Retinal pigment epithelial cell (primary cell): Measurements from ENCODE around the gene ADCY2.

ENCODE experiments used
- DNase-seq: peaks from one replicate; pipeline ENCODE4 v3.0.0-alpha.2; 2010; ENCODE audit warnings: low read depth
- H3K4me3 ChIP-seq: 2 replicates; pipeline ENCODE4 v1.5.1; 2011; ENCODE audit warnings: mild to moderate bottlenecking, low read length, control low read depth, moderate library complexity
- TF ChIP-seq, protein P1 (sequence below): conservative IDR thresholded peaks from 2 replicates; pipeline ENCODE4 v1.5.1; 2011; ENCODE audit warnings: low read depth, low read length, control low read depth, inconsistent platforms

The ADCY2 gene

DNA sequence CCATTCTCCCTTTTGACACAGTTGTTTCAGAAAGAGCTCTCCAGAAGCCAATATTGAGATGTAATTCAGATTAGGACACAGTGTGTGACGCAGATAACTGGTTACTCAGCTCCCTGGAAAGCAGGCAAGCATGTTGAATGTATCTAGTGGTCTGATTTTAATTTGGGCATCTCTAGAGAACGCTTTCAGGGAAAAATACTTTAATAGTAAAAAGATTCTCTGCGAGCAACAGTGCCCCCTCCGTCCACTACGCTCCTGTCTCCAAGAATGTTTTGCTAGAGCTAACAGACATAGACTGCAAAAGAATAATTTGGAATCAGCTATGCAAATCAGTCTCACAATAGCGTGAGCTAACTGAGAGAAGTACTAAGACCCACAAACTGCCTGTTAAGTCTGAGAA is 431.7 kb downstream of the ADCY2 start:
- no peak for DNase-seq
- H3K4me3 ChIP-seq: no peak overlapping the region
- TF ChIP-seq, protein P1, sequence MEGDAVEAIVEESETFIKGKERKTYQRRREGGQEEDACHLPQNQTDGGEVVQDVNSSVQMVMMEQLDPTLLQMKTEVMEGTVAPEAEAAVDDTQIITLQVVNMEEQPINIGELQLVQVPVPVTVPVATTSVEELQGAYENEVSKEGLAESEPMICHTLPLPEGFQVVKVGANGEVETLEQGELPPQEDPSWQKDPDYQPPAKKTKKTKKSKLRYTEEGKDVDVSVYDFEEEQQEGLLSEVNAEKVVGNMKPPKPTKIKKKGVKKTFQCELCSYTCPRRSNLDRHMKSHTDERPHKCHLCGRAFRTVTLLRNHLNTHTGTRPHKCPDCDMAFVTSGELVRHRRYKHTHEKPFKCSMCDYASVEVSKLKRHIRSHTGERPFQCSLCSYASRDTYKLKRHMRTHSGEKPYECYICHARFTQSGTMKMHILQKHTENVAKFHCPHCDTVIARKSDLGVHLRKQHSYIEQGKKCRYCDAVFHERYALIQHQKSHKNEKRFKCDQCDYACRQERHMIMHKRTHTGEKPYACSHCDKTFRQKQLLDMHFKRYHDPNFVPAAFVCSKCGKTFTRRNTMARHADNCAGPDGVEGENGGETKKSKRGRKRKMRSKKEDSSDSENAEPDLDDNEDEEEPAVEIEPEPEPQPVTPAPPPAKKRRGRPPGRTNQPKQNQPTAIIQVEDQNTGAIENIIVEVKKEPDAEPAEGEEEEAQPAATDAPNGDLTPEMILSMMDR: no peak

DNA sequence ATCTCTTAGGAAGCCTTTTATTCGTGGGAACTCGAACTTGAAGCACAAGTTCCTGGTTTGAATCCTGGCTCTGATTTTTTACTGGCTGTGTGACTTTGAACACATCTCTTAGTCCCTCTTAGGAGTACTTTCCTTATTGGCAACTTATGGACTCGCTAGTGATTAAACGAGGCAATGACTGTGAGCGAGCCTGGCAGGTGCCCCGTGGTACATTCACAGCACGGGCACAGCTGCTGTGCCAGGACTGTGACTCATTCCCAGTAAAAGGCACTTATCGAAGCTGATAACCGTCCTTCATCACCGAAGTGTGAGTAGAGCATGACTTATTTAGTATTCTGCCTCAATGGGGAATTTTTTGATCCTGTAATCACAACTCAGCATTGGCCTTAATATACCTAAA is 432.3 kb downstream of the ADCY2 start:
- TF ChIP-seq, protein P1: no peak
- no peak for DNase-seq
- H3K4me3 ChIP-seq: no peak overlapping the region

DNA sequence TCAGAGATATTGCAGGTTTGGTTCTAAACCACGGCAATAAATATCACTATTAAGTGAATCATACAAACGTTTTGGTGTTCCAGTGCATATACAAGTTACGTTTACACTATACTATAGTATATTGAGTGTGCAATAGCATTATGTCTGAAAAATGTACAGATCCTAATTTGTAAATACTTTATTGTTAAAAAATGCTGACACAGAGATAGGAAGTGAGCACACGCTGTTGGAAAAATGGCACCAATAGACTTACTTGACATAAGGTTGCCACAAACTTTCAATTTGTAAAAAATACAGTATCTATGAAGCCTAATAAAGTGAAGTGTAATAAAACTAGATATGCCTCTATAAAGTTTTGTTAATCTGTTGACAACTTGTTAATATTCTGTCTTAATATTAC is 439.0 kb downstream of the ADCY2 start:
- DNase-seq: no peak
- TF ChIP-seq, protein P1: no peak
- no peak overlapping the region for H3K4me3 ChIP-seq

DNA sequence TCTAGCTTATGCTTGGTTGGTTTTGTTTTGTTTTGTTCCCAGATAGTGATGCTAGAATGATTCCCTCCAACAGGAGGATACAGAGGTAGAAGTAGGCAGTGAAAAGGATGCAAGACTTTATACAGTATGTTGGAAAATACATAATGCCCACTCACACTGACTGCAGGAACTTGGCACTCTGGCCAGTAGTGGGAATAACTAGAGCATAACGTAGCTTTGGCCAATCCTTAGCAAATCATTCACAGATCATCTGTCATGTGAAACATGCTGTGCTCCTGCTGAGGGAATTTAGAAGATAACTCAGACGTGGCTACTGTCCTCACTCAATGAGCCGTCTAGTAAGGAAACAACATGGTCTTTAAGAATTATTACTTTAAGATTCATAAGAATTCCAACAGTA is 441.5 kb downstream of the ADCY2 start:
- no peak overlapping the region for H3K4me3 ChIP-seq
- TF ChIP-seq, protein P1: no peak
- DNase-seq: no peak

DNA sequence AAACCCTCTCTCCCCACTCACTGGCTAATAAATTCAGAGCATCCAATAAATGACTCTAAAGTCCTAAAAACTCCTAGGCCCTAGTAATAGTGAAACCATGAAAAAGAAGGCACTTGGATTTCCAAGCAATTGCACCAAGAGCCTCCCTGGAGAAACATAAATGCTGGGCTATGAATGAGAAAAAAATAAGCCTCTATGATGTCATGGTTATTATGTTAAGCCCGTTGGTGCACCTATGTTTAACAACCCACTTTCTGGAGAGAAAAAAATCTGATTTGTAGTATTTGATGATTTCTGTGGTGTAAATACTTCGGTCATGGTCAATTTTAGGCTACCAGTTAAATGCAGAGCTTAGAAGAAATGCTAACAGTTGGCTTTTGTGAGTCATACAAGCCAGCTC is 446.6 kb downstream of the ADCY2 start:
- TF ChIP-seq, protein P1: no peak
- no peak for DNase-seq
- no peak overlapping the region for H3K4me3 ChIP-seq

DNA sequence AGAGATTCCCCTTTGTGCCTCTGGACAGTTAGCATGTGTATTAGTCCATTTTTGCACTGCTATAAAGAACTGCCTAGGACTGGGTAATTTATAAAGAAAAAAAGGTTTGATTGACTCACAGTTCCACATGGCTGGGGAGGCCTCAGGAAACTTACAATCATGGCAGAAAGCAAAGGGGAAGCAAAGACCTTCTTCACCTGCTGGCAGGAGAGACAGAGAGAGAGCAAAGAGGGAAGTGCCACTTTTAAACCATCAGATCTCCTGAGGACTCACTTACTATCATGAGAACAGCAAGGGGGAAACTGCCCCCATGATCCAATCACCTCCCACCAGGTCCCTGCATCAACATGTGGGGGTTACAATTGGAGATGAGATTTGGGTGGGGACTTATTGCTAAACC is 449.0 kb downstream of the ADCY2 start:
- no peak overlapping the region for H3K4me3 ChIP-seq
- TF ChIP-seq, protein P1: no peak
- DNase-seq: no peak

DNA sequence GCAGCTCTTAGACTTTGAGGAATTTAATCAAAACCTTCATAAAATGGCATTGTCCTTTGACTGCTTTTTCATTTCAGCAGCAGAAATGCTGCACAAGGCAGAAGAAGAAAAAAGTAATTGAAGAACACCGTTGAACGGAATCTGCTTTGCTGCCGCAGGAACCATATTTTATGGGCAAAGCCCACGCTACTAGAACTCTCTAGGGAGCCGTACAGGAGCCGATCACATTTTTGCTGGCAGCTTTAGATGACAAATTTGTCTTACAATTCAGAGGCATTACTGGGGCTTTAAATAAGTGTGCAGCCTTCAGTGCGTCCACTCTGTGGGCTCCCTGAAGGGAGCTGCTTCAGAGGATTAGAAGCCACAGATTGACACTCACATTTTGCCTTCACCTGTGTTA is 449.6 kb downstream of the ADCY2 start:
- no peak overlapping the region for H3K4me3 ChIP-seq
- TF ChIP-seq, protein P1: no peak
- no peak for DNase-seq
